Activated CD4-positive, CD25-positive, alpha-beta regulatory T cell treated with anti-CD3 and anti-CD28 coated beads, Interleukin-2, amount 50 U/mL, for 72 hours (primary cell): ENCODE measurements around the gene SIX4.

ENCODE experiments used
- DNase-seq: peaks from one replicate; pipeline ENCODE4 v3.0.0; 2021

Gene SIX4

GRCh38 chr14:60721326-60722106 is 2.6 kb downstream of the SIX4 start:
- peak; percentile 41 for DNase-seq

- DNase-seq, result no peak
These were observed 3.2 kb downstream of the SIX4 start for GRCh38 chr14:60720962-60721325.

DNA sequence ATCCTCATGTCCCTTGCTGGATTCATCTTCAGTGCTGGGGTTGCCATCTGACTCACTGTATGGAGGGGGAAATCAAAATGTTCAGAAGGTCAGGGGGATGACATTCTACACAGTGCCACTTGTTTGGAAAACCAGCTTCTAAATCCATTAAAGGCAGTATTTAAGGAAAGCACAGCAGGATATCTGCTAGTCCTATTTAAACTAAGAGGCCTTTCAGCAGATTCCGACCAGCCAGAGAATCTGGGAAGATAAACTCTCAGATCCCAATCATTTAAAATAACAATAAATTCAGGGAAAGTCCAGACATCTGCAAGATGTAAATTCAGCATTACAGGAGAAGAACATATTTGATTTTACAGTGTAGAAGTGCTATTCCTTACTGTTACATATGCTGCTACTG is 3.8 kb downstream of the SIX4 start:
- DNase-seq, result no peak

- DNase-seq, result no peak
These were observed 10.6 kb downstream of the SIX4 start for GRCh38 chr14:60713513-60713912.

DNA sequence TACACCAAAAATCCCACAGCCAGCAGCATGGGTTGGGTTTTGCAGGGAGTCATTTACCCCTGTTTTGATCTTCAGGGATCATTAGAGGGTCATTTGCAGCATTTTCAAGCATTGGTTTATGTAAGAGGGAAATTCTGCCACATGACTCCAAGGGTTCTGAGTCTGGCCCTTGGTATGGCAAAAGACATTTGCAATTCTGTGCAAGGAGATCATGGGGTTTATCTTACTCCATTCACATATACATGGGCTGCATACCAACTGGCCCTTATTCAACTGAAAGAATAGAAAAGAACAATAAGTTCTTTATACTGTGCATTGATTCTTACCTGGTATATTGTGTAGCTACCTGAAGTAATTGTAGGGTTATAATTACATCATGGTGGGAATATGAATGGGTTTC is 13.7 kb downstream of the SIX4 start:
- no peak for DNase-seq

GRCh38 chr14:60707858-60708257 is 16.3 kb downstream of the SIX4 start:
- no peak for DNase-seq

- DNase-seq, result no peak
These were observed 19.1 kb downstream of the SIX4 start for GRCh38 chr14:60705100-60705499.

DNA sequence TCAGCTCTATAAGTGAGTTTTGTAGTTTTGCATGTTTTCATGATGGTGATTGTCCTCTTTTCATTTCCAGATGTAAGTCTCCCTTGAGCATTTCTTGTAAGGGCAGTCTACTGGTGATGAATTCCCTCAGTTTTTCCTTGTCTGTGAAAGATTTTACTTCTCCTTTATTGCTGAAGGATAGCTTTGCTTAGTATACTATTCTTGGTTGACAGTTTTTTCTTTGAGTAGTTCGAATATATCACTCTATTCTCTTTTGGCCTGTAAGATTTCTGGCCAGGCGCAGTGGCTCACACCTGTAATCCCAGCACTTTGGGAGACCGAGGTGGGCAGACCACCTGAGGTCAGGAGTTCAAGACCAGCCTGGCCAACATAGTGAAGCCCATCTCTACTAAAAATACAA is 23.6 kb downstream of the SIX4 start:
- no peak for DNase-seq

- DNase-seq, result no peak
These were observed 28.8 kb downstream of the SIX4 start for GRCh38 chr14:60695327-60695726.

GRCh38 chr14:60691383-60692113 is 32.6 kb downstream of the SIX4 start:
- DNase-seq, result no peak

GRCh38 chr14:60686865-60687264 is 37.3 kb downstream of the SIX4 start:
- no peak for DNase-seq

DNA sequence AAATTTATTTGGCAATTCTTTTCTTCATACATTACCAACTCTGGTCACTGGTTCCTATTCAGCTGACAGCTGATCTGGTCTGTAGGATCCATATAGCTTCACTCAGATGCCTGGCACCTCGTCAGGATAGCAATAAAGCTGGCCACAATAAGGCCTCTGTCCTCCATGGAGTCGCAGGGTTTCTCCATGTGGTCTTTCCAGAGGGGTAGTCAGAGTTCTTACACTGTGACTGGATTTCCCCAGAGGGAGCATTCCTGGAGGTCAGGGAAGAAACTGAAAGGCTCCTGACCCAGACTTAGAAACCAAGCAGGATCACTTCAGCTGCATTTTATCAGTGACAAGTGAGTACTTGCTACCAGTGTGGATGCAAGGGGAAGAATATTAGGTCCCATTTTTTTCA is 39.9 kb downstream of the SIX4 start:
- no peak for DNase-seq

- DNase-seq, result no peak
These were observed 42.9 kb downstream of the SIX4 start for GRCh38 chr14:60681271-60681670.

DNA sequence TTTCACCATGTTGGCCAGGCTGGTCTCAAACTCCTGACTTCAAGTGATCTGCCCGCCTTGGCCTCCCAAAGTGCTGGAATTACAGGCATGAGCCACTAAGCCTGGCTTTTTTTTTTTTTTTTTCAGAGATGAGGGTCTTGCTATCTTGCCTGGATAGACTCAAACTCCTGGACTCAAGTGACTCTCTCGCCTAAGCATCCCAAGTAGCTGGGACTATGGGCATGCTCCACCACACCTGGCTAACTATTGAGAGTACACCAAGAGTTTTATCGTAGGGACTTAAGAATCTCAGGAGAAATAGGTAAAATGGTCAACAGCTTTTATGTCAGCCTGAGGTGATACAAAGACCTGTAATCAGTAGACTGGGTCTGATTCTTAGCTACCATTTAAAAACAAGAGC is 43.6 kb downstream of the SIX4 start:
- DNase-seq, result no peak

DNA sequence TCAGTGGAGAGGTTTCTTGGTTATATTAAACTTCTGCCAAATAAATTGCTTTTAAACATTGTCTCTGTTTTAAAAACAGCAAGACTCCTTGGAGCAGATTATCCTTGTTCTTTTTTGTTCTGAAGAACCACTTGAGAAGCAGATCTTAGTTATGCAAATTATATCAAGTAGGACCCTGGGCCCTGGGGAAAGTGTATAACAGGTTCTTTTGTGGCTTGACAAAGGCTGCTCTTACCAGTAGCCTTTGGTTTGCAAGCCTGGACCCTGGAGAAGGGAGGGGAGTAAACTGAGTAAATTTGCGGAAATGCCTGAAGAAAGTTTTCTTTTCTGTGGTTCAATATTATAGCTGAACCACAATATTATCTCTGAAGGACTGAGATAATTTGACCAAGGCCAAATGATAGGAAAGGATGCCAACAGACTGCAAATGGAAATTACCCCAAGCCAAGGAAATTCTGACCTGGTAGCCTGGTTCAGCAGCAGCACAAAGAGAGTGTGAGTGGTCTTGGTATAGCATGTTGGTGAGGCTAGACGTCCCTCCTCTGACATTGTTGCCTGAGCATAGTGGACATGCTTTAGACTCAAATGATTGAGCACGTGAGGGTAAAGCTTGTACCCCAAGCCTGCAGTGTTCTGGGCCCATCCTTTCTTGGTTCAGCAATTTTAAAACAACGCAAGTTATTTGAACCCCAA is 44.4 kb downstream of the SIX4 start:
- no peak for DNase-seq

DNA sequence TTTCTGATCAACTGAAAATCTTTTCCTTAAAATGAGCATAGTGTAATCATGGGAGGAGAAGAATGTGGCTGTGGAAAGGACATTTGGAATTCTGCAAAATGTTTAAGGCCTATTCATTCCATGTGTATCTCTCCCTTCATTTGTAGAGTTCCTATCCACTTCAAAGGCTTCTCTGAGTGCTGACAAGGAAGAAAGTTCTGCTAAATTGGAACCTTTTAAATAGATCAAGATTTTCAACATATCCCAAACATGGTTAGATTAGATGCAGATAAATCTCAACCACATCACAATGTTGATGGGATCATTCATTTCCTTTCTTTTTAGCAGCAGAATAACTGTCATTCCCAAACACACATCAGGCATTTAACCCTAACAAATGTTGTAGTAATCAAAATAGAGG is 46.5 kb downstream of the SIX4 start:
- DNase-seq, result no peak

GRCh38 chr14:60670989-60671388 is 53.2 kb downstream of the SIX4 start:
- DNase-seq, result no peak

- no peak for DNase-seq
These were observed 55.6 kb downstream of the SIX4 start for GRCh38 chr14:60668431-60669112.

DNA sequence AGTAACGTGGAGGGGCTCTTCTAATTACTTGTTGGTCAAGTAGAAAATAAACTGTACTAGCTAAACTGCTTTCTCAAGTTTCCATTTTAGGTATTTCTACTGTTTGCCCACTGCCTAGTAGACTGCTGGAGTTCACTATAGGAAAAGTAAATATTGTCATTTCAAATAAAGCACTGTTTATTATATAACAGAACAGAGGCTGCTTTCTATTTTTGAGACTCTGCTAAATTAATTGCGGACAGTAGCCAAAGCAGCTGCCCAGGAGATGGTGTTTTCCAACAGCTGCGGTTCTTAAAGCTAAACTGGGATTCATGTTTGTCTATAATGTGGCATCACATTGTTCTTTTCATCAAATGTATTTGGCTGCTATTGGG is 59.0 kb downstream of the SIX4 start:
- no peak for DNase-seq

- DNase-seq, result no peak
These were observed 61.2 kb downstream of the SIX4 start for GRCh38 chr14:60662982-60663381.

GRCh38 chr14:60661721-60662120 is 62.4 kb downstream of the SIX4 start:
- no peak for DNase-seq
